ENCODE measurements around the gene TMEM132C.

The TMEM132C gene

GRCh38 chr12:128729628-128730121 lies 462.7 kb downstream of the TMEM132C start:
- DNase-seq: no peak

GRCh38 chr12:128734371-128734770 lies 467.4 kb downstream of the TMEM132C start:
- DNase-seq: no peak

GRCh38 chr12:128737292-128737966 lies 470.5 kb downstream of the TMEM132C start:
- DNase-seq: no peak

GRCh38 chr12:128743916-128744315 lies 476.9 kb downstream of the TMEM132C start:
- DNase-seq: no peak

GRCh38 chr12:128745772-128746689 lies 479.1 kb downstream of the TMEM132C start:
- no peak for DNase-seq

GRCh38 chr12:128747441-128747840 lies 480.5 kb downstream of the TMEM132C start:
- DNase-seq: no peak

- no peak for DNase-seq
These were observed 485.4 kb downstream of the TMEM132C start for GRCh38 chr12:128752386-128752785.

- no peak for DNase-seq
These were observed 486.5 kb downstream of the TMEM132C start for GRCh38 chr12:128753438-128753837.

- DNase-seq: no peak
These were observed 487.3 kb downstream of the TMEM132C start for GRCh38 chr12:128754275-128754674.

GRCh38 chr12:128755566-128755965 lies 488.6 kb downstream of the TMEM132C start:
- DNase-seq: no peak
